DMS53 (cell line): ENCODE results near the gene CASP1.
A peak's percentile ranks its signal among the peaks of the same experiment; 100 is the strongest.

Experiments used
- DNase-seq: peaks from one replicate; lab custom pipeline; 2025; lab: John Stamatoyannopoulos, UW

Gene CASP1

GRCh38 chr11:104984808-104985207 is 50.1 kb downstream of the CASP1 start:
- DNase-seq = no peak

- DNase-seq = peak; percentile 58
Measured at GRCh38 chr11:104979839-104980238, 55.1 kb downstream of the CASP1 start.
